ENCODE measurements around the gene KCNMA1. TPM values are rescaled to one million over a fixed set of nuclear protein-coding genes. Genes with fewer than 3 reads are reported as not detected.

KCNMA1 gene
- total RNA-seq, 1 donor from 2014 or later: 41.3 TPM

DNA sequence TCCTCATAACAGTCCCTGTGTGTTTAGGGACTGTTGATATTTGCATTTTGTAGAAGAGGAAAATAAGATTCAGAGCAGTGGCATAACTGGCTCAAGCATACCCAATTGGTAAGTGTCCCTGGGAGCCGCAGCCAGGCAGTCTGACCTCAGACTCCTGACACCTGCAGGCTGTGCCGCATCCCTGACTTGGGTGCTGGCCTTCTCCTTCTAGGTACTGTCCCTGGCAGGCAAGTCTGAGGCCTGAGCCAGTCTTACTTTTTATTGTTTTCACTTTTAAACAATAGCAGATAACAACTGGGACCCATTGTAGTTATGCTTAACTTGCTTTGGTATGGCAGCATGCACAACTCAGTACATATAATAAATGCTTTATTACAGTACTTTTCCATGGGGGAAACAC, 717.0 kb downstream of the KCNMA1 start:
- intact Hi-C loops (cut with DNase I): no loop called here
- TF ChIP-seq, protein P1, sequence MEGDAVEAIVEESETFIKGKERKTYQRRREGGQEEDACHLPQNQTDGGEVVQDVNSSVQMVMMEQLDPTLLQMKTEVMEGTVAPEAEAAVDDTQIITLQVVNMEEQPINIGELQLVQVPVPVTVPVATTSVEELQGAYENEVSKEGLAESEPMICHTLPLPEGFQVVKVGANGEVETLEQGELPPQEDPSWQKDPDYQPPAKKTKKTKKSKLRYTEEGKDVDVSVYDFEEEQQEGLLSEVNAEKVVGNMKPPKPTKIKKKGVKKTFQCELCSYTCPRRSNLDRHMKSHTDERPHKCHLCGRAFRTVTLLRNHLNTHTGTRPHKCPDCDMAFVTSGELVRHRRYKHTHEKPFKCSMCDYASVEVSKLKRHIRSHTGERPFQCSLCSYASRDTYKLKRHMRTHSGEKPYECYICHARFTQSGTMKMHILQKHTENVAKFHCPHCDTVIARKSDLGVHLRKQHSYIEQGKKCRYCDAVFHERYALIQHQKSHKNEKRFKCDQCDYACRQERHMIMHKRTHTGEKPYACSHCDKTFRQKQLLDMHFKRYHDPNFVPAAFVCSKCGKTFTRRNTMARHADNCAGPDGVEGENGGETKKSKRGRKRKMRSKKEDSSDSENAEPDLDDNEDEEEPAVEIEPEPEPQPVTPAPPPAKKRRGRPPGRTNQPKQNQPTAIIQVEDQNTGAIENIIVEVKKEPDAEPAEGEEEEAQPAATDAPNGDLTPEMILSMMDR (IDR thresholded peaks at IDR 0.05): no peak
- no peaks in the 10 kb centered on the region for H3K36me3 ChIP-seq
- no peak overlapping the region for H3K4me3 ChIP-seq
- ATAC-seq: no peak
- DNase-seq: no peak
- H3K9me3 ChIP-seq: no peaks in the 10 kb centered on the region
- no peaks in the 10 kb centered on the region for H3K27me3 ChIP-seq (ENCODE audit: low read depth)
- H3K27ac ChIP-seq: no peak overlapping the region
- no peaks in the 10 kb centered on the region for H3K4me1 ChIP-seq

DNA sequence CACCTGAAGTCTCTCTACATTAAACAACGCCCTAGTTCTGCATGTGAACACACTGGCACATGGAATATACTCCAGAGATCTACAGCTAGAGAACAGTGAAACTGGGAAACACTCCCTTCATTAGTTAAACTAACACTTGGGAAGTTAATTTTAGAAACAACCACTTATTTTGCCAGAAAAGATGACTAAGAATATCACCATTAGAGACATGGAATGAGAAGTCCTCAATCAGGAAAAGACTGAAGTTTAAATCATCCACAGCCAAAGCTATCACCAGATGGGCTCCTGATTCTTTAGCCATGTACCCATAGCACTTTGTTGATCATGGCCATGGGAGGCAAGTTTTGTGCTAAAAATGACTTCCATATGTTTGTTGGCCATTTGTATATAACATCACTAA, 719.5 kb downstream of the KCNMA1 start:
- Histone ChIP-seq H3K4me1 (no peaks in the 10 kb centered on the region), H3K9me3 (no peaks in the 10 kb centered on the region), H3K27ac (no peak overlapping the region), H3K4me3 (no peak overlapping the region), H3K36me3 (no peaks in the 10 kb centered on the region), H3K27me3 (ENCODE audit: low read depth) (no peaks in the 10 kb centered on the region)
- TF ChIP-seq, protein P1 (IDR thresholded peaks at IDR 0.05): no peak
- intact Hi-C loops (cut with DNase I): no loop called here
- DNase-seq (no peak), ATAC-seq (no peak)

DNA sequence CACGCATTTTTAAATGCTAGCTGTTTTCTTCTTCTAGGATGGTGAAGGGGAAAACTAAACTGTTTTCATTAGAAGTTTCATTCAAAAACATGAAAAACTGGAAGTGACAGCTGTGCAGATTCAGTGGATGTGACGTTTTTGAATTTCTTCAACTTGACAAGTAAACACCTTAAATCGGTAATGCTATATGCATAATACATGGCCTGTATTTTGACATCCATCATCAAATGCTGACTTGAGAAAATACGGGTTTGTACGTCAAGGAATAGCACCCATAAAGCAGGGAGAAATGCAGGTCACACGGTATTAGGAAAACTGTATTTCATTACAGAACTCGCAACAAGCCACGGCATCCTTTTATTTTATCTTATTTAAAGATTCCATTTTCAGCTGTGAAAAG, 720.5 kb downstream of the KCNMA1 start:
- TF ChIP-seq, protein P1 (IDR thresholded peaks at IDR 0.05): no peak
- Histone ChIP-seq H3K9me3 (no peaks in the 10 kb centered on the region), H3K4me1 (no peaks in the 10 kb centered on the region), H3K36me3 (no peaks in the 10 kb centered on the region), H3K4me3 (no peak overlapping the region), H3K27ac (no peak overlapping the region), H3K27me3 (ENCODE audit: low read depth) (no peaks in the 10 kb centered on the region)
- no peak for DNase-seq
- intact Hi-C loops (cut with DNase I): no loop called here
- ATAC-seq: no peak

DNA sequence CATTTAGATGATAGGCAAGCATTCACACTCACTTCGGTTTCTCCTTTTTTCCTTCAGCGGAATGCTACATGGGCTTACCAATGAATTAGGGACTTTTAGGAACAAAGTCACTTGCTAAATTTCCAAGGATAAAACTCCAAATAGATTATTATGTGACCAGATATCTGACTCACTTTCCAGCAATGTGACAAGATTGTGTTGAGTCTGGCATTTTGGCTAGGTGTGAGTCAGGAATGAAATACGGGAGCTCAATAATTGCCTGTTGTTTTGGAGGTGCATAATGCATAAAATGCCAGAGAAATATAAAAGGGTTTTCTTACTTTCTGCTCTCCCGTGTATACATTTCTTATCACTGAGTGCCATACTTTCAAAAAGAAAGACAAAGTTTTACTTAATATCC, 721.1 kb downstream of the KCNMA1 start:
- Histone ChIP-seq H3K27me3 (ENCODE audit: low read depth) (no peaks in the 10 kb centered on the region), H3K4me3 (no peak overlapping the region), H3K27ac (no peak overlapping the region), H3K9me3 (no peaks in the 10 kb centered on the region), H3K36me3 (no peaks in the 10 kb centered on the region), H3K4me1 (no peaks in the 10 kb centered on the region)
- DNase-seq (no peak), ATAC-seq (no peak)
- intact Hi-C loops (cut with DNase I): no loop called here
- TF ChIP-seq, protein P1 (IDR thresholded peaks at IDR 0.05): no peak

DNA sequence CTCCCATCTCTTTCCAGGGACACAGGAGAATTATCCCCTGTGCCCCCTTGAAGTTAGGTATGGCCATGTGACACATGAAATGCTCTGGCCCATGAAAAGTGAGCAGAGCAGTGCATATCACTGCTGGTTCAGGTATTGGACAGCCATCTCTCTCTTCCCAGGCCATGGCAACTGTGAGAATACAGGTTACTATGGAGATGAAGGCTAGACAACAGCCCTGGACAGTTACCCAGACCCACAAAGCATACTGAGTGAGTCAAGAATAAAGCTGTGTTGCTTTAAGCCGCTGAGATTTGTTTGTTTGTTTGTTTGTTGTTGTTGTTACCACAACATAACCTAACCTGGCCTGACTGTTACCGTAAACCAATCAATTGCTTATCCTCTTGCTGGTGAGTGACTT, 722.3 kb downstream of the KCNMA1 start:
- H3K4me1 ChIP-seq: no peaks in the 10 kb centered on the region
- H3K27me3 ChIP-seq (ENCODE audit: low read depth): no peaks in the 10 kb centered on the region
- no peak overlapping the region for H3K27ac ChIP-seq
- DNase-seq: no peak
- ATAC-seq: no peak
- TF ChIP-seq, protein P1 (IDR thresholded peaks at IDR 0.05): no peak
- no peaks in the 10 kb centered on the region for H3K9me3 ChIP-seq
- H3K4me3 ChIP-seq: no peak overlapping the region
- no peaks in the 10 kb centered on the region for H3K36me3 ChIP-seq
- intact Hi-C loops (cut with DNase I): no loop called here

DNA sequence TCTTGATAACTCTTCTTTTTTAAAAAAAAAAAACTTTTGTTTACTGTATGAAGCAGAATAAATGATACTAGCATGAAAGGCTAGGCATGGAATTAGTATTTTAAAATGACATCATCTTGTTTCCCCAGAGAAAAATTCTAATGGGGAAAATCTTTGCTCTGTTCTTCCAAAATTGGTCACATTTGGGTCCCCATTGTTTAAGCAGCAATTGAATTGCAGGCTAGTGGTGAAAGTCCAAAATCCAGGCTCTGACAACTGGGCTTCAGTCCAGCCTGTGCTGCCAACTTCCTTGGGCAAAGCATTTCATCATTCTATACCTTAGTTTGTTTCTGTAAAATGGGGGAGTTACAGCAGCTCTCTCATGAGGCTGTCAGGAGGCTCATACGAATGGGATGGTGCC, 726.4 kb downstream of the KCNMA1 start:
- TF ChIP-seq, protein P1 (IDR thresholded peaks at IDR 0.05): no peak
- H3K9me3 ChIP-seq: no peaks in the 10 kb centered on the region
- H3K36me3 ChIP-seq: no peaks in the 10 kb centered on the region
- intact Hi-C loops (cut with DNase I): no loop called here
- ATAC-seq (no peak), DNase-seq (no peak)
- no peaks in the 10 kb centered on the region for H3K27me3 ChIP-seq (ENCODE audit: low read depth)
- H3K4me3 ChIP-seq: no peak overlapping the region
- no peaks in the 10 kb centered on the region for H3K4me1 ChIP-seq
- H3K27ac ChIP-seq: no peak overlapping the region
